OCI-LY1 (cell line): ENCODE results near the gene SLC19A1.

Experiments
- EZH2 ChIP-seq: fragments of 200-600 bp; sonication (generic), shearing (Covaris generic); IDR thresholded peaks from 2 replicates; pipeline ENCODE4 v1.8.0; 2017; ENCODE audit warnings: borderline replicate concordance, mixed run types, mild to moderate bottlenecking, antibody characterized with exemption, low read length, moderate library complexity, mixed read lengths
- TF ChIP-seq, protein P1 (sequence below): fragments of 200-600 bp; sonication (generic), shearing (Covaris generic); IDR thresholded peaks from 2 replicates; pipeline ENCODE4 v1.5.1; 2017; ENCODE audit warnings: mild to moderate bottlenecking, antibody characterized with exemption, low read length, moderate library complexity, mixed read lengths

DNA sequence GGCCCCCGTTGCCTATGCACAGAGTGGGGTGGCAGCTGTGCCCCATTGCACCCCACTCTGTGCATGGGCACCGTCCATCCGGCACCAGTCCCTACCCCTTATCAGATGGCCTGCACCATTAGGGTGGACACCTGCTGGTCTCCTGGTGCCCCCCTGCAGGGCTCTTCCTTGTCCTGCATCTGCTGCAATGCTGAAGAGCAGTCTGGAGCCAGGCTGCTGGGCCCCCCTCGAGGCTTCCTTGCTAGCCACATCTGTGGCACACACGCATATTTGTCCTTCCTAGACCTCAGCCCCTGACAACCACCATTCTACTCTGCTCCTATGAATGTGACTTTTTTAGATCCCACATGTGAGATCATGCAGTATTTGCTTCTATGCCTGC is 80.9 kb downstream of the SLC19A1 start:
- no peak for TF ChIP-seq EZH2
- TF ChIP-seq, protein P1, sequence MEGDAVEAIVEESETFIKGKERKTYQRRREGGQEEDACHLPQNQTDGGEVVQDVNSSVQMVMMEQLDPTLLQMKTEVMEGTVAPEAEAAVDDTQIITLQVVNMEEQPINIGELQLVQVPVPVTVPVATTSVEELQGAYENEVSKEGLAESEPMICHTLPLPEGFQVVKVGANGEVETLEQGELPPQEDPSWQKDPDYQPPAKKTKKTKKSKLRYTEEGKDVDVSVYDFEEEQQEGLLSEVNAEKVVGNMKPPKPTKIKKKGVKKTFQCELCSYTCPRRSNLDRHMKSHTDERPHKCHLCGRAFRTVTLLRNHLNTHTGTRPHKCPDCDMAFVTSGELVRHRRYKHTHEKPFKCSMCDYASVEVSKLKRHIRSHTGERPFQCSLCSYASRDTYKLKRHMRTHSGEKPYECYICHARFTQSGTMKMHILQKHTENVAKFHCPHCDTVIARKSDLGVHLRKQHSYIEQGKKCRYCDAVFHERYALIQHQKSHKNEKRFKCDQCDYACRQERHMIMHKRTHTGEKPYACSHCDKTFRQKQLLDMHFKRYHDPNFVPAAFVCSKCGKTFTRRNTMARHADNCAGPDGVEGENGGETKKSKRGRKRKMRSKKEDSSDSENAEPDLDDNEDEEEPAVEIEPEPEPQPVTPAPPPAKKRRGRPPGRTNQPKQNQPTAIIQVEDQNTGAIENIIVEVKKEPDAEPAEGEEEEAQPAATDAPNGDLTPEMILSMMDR: no peak
